PC-3 (cell line): ENCODE results near the gene CDK14. TPM values are rescaled to one million over a fixed set of nuclear protein-coding genes. Genes with fewer than 3 reads are reported as not detected.

ENCODE experiments used
- ATAC-seq: fragments of 200-7000 bp; cut with Tn5 transposase; 2 replicates; pipeline ENCODE4 v1.9.1; 2020; ENCODE audit warnings: mild to moderate bottlenecking, moderate library complexity
- BruUV-seq: library from RNA; stranded (reverse); fragments of 400-500 nt; replicated peaks from 2 replicates; lab custom pipeline; 2021; lab: Mats Ljungman, UMichigan
- CTCF ChIA-PET: fragments of 300-600 bp; sonication (Branson Sonifier 250); formaldehyde crosslinking; loops from one replicate; lab custom pipeline; 2022; ENCODE audit warnings: antibody characterized with exemption; lab: Charles Lee
- POLR2A ChIA-PET: fragments of 300-600 bp; sonication (Branson Sonifier 250); formaldehyde crosslinking; loops from one replicate; lab custom pipeline; 2022; ENCODE audit warnings: antibody characterized with exemption; ENCODE audit not compliant: unreplicated experiment; lab: Charles Lee
- DNase-seq: peaks from one replicate; pipeline ENCODE4 v3.0.0-alpha.2; 2015
- H2AFZ ChIP-seq: fragments of 300-600 bp; sonication (generic); 2 replicates; pipeline ENCODE4 v1.6.0; 2016; ENCODE audit warnings: antibody characterized with exemption, low read length
- H3F3A ChIP-seq: fragments of 300-600 bp; sonication (generic); one replicate; pipeline ENCODE4 v1.6.0; 2017; ENCODE audit warnings: antibody characterized with exemption, low read length, control low read depth, mild to moderate bottlenecking; ENCODE audit not compliant: unreplicated experiment
- H3K27ac ChIP-seq: fragments of 300-600 bp; sonication (generic); 2 replicates; pipeline ENCODE4 v1.5.1; 2016; ENCODE audit warnings: mild to moderate bottlenecking, low read length
- H3K27me3 ChIP-seq: fragments of 300-600 bp; sonication (generic); 2 replicates; pipeline ENCODE4 v1.6.1; 2016; ENCODE audit warnings: low read length, mixed read lengths
- H3K36me3 ChIP-seq: fragments of 300-600 bp; sonication (generic); 2 replicates; pipeline ENCODE4 v1.6.1; 2016; ENCODE audit warnings: low read depth, mixed run types, low read length, mixed read lengths
- H3K4me1 ChIP-seq: fragments of 300-600 bp; sonication (generic); 2 replicates; pipeline ENCODE4 v1.5.1; 2016; ENCODE audit warnings: low read length; ENCODE audit not compliant: insufficient read depth
- H3K4me2 ChIP-seq: fragments of 300-600 bp; sonication (generic); 2 replicates; pipeline ENCODE4 v1.6.0; 2016; ENCODE audit warnings: low read length
- H3K4me3 ChIP-seq: fragments of 300-600 bp; sonication (generic); 2 replicates; pipeline ENCODE4 v1.5.1; 2016; ENCODE audit warnings: mild to moderate bottlenecking, low read length, mixed read lengths
- H3K79me2 ChIP-seq: fragments of 300-600 bp; sonication (generic); 2 replicates; pipeline ENCODE4 v1.6.1; 2017; ENCODE audit warnings: low read length, mixed read lengths
- H3K9ac ChIP-seq: fragments of 300-600 bp; sonication (generic); 2 replicates; pipeline ENCODE4 v1.6.0; 2016; ENCODE audit warnings: mild to moderate bottlenecking, low read length
- H3K9me2 ChIP-seq: fragments of 300-600 bp; sonication (generic); replicated peaks from 2 replicates; pipeline ENCODE4 v1.6.1; 2016; ENCODE audit warnings: mixed run types, low read length, mixed read lengths
- H3K9me3 ChIP-seq: fragments of 300-600 bp; sonication (generic); 2 replicates; pipeline ENCODE4 v1.6.1; 2016; ENCODE audit warnings: low read length, mixed read lengths
- H4K20me1 ChIP-seq: fragments of 300-600 bp; sonication (generic); 2 replicates; pipeline ENCODE4 v1.6.1; 2016; ENCODE audit warnings: low read length, mixed read lengths
- EZH2 ChIP-seq: fragments of 300-600 bp; sonication (generic); IDR thresholded peaks from one replicate; pipeline ENCODE4 v1.6.1; 2017; ENCODE audit warnings: antibody characterized with exemption, mild to moderate bottlenecking, low read length; ENCODE audit not compliant: unreplicated experiment
- EZH2phosphoT487 ChIP-seq: fragments of 300-600 bp; sonication (generic); IDR thresholded peaks from 2 replicates; pipeline ENCODE4 v1.6.1; 2018; ENCODE audit warnings: mild to moderate bottlenecking, antibody characterized with exemption, low read length, borderline replicate concordance
- intact Hi-C: fragments of 100-400 bp; cut with micrococcal nuclease; formaldehyde crosslinking; loops from 2 replicates; pipeline ENCODE4 v1.9.0; 2023
- total RNA-seq: library from RNA; depleted of rRNA; stranded (reverse); fragments of >200 nt; gene quantifications from 2 replicates; pipeline ENCODE4 v1.2.3, GENCODE V29; 2014
- TF ChIP-seq, protein P1 (sequence below): fragments of 300-600 bp; sonication (generic); conservative IDR thresholded peaks from 2 replicates; pipeline ENCODE4 v1.5.1; 2017; ENCODE audit warnings: antibody characterized with exemption, low read depth, mild to moderate bottlenecking, low read length

Gene CDK14
- total RNA-seq, 1 experiment from 2014 or later: 8.2 TPM

DNA sequence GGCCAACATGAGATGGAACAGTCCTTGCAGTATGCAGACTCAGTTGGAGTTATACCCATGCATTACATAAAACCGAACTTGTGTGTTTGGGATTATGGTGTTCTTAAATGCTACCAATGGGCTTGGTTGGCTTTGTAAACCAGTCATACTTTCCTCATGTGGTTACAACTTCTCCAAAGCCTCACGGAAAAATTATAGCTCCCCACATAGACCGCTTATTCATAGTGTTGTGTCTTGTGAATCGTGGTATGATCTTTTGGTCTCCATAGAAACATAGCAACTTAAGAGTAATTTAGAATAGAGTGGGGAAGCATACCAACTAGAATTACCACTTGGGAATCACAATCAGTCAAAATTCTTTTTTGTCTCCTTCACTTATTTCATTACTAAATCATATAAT, 555.8 kb downstream of the CDK14 start:
- Histone ChIP-seq H3K9me3 (no peaks in the 10 kb centered on the region), H3K79me2 (no peaks in the 10 kb centered on the region), H3K4me2 (no peak overlapping the region), H3K4me1 (no peaks in the 10 kb centered on the region), H3K4me3 (no peak overlapping the region), H3K27me3 (no peaks in the 10 kb centered on the region), H3F3A (no peaks in the 10 kb centered on the region), H3K27ac (no peak overlapping the region), H3K9me2 (no peaks in the 10 kb centered on the region), H4K20me1 (no peaks in the 10 kb centered on the region), H3K36me3 (no peaks in the 10 kb centered on the region), H3K9ac (no peak overlapping the region), H2AFZ (no peak overlapping the region)
- ChIA-PET POLR2A (interaction anchor here (0.7 kb wide), 1 partner anchor 875 kb away, joined by 4 read pairs; no protein-coding TSS in a partner anchor), CTCF (no interaction called here)
- intact Hi-C loops: no loop called here
- no peak for TF ChIP-seq EZH2phosphoT487
- no peak for DNase-seq
- ATAC-seq: no peak
- BruUV-seq: no TSS peak

DNA sequence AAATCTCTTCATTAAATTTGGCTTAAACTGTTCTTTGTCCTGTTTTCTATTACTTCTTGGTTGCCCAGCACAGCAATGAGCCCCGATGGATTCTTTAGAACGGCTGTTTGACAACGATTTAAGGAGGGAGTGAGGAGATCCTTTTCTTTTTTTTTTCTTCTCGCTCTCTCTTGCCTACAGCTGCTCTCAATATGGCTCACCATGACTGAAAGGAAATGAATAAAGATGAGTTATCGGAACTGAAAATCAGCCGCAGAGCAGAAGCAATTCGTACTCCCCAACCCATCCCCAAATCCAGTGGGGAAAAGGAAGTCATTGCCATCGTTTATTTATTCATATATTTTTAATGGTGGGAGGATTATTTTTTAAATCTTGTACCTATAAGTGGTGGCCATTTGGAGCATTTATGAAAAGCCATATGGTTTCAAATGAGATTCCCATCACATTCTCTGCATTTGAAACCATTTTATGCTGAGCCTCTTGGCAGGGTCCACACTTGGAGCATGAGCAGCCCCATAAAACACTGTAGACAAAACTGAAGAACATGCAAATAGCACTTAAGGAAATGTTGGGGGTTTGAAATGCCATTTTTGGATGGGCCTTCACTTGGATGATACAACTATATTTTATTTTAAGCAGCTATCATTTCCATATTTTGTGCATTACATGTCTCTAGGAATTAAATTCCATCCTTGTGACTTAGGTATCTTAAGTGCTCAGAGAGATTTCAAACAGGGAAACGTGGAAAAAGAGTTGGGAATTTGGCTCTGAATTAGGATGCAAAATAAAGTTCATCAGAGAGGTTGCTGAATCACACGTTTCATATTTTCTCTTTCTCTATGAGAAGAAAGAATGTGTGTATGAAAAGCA, 560.4 kb downstream of the CDK14 start:
- ATAC-seq (no peak), DNase-seq (no peak)
- BruUV-seq: no TSS peak
- no peaks in the 10 kb centered on the region for H3K4me1 ChIP-seq
- no peak overlapping the region for H3K27ac ChIP-seq
- H3K4me2 ChIP-seq: no peak overlapping the region
- H3K79me2 ChIP-seq: no peaks in the 10 kb centered on the region
- TF ChIP-seq, protein P1, sequence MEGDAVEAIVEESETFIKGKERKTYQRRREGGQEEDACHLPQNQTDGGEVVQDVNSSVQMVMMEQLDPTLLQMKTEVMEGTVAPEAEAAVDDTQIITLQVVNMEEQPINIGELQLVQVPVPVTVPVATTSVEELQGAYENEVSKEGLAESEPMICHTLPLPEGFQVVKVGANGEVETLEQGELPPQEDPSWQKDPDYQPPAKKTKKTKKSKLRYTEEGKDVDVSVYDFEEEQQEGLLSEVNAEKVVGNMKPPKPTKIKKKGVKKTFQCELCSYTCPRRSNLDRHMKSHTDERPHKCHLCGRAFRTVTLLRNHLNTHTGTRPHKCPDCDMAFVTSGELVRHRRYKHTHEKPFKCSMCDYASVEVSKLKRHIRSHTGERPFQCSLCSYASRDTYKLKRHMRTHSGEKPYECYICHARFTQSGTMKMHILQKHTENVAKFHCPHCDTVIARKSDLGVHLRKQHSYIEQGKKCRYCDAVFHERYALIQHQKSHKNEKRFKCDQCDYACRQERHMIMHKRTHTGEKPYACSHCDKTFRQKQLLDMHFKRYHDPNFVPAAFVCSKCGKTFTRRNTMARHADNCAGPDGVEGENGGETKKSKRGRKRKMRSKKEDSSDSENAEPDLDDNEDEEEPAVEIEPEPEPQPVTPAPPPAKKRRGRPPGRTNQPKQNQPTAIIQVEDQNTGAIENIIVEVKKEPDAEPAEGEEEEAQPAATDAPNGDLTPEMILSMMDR: no peak
- no peak for TF ChIP-seq EZH2
- TF ChIP-seq EZH2phosphoT487: no peak
- ChIA-PET CTCF (no interaction called here), POLR2A (no interaction called here)
- H3K9me3 ChIP-seq: no peaks in the 10 kb centered on the region
- H3K9me2 ChIP-seq: no peaks in the 10 kb centered on the region
- intact Hi-C loops: no loop called here
- H3F3A ChIP-seq: no peaks in the 10 kb centered on the region
- H3K9ac ChIP-seq: no peak overlapping the region
- H3K4me3 ChIP-seq: no peak overlapping the region
- no peaks in the 10 kb centered on the region for H3K27me3 ChIP-seq
- H2AFZ ChIP-seq: no peak overlapping the region
- H3K36me3 ChIP-seq: no peaks in the 10 kb centered on the region
- H4K20me1 ChIP-seq: no peaks in the 10 kb centered on the region

DNA sequence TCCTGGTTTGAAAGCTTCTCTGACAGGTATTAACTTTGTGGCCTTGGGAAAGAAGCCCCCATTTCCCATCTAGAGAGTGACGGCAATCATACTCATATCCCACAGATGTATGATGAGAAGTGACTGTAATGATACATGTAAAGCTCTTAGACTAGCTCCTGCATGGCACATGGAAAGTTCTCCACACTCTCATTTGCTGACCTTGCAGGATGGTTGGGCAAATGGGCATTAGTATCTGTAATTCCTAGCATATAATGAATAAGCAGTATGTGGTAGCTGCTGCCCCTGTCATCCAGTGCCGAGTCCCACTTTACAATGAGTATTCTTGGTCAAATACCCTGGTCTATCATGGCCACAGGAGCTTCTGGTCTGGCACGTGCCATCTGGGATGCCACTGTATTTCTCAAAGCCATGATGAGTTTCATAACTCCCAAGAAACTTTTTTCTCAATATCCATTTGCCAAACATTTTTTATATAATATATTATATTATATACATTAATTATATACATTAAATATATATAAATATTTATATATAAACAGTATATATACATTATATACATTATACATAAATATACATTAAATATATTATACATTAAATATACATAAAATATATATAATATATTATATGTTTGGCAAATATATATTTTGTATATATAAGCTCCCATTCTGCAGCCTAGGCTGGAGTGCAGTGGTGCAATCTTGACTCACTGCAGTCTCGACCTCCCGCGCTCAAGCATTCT, 561.6 kb downstream of the CDK14 start:
- Histone ChIP-seq H3K4me3 (no peak overlapping the region), H3K36me3 (no peaks in the 10 kb centered on the region), H3K9me3 (no peaks in the 10 kb centered on the region), H2AFZ (no peak overlapping the region), H3K4me2 (no peak overlapping the region), H4K20me1 (no peaks in the 10 kb centered on the region), H3K79me2 (no peaks in the 10 kb centered on the region), H3K9me2 (no peaks in the 10 kb centered on the region), H3K9ac (no peak overlapping the region), H3K27ac (no peak overlapping the region), H3K27me3 (no peaks in the 10 kb centered on the region), H3K4me1 (no peaks in the 10 kb centered on the region), H3F3A (no peaks in the 10 kb centered on the region)
- CTCF ChIA-PET: no interaction called here
- POLR2A ChIA-PET: no interaction called here
- TF ChIP-seq EZH2: no peak
- TF ChIP-seq EZH2phosphoT487: no peak
- TF ChIP-seq, protein P1: no peak
- ATAC-seq (no peak), DNase-seq (no peak)
- BruUV-seq: no TSS peak
- intact Hi-C loops: no loop called here
